Ascending aorta (tissue), 2 donors: Measurements from ENCODE around the gene ASXL2. TPM values are rescaled to one million over a fixed set of nuclear protein-coding genes. Genes with fewer than 3 reads are reported as not detected.

Experiments
- DNase-seq, 2 donors: peaks; one replicate each; pipeline ENCODE4 v3.0.0-alpha.2; 2019; ENCODE audit warnings: low spot score in 2 of 2
- H3K27ac ChIP-seq, 2 donors: fragments of 200-600 bp; sonication (generic); one replicate each; pipeline ENCODE4 v1.5.1; 2016 to 2017; ENCODE audit warnings: mild to moderate bottlenecking in 1 of 2
- H3K27me3 ChIP-seq: fragments of 200-600 bp; sonication (generic); one replicate; pipeline ENCODE4 v1.5.1; 2017
- H3K36me3 ChIP-seq, 2 donors: fragments of 200-600 bp; sonication (generic); one replicate each; pipeline ENCODE4 v1.5.1; 2016
- H3K4me1 ChIP-seq, 2 donors: fragments of 200-600 bp; sonication (generic); one replicate each; pipeline ENCODE4 v1.5.1; 2016 to 2017; ENCODE audit warnings: mild to moderate bottlenecking in 1 of 2
- H3K4me3 ChIP-seq, 2 donors: fragments of 200-600 bp; sonication (generic); one replicate each; pipeline ENCODE4 v1.5.1; 2016 to 2017; ENCODE audit warnings: mild to moderate bottlenecking in 1 of 2
- H3K9me3 ChIP-seq, 2 donors: fragments of 200-600 bp; sonication (generic); one replicate each; pipeline ENCODE4 v1.5.1; 2016
- intact Hi-C: fragments of 100-400 bp; cut with DNase I; formaldehyde crosslinking; loops from one replicate; pipeline ENCODE4 v1.15.1; 2023
- total RNA-seq: library from RNA; depleted of rRNA; stranded (reverse); fragments of >200 nt; gene quantifications from one replicate; pipeline ENCODE4 v1.1.0, GENCODE V29; 2016
- TF ChIP-seq, protein P1 (sequence below), 3 experiments: fragments of 200-600 bp in 2 of 3; fragments of 450-650 bp in 1 of 3; sonication (generic) in 2 of 3; IDR thresholded peaks; one replicate each; pipeline ENCODE4 v1.5.1; 2016 to 2019; ENCODE audit warnings: antibody characterized with exemption in 3 of 3, mild to moderate bottlenecking in 1 of 3, moderate library complexity in 1 of 3

Gene ASXL2
- 8.7 TPM for total RNA-seq

DNA sequence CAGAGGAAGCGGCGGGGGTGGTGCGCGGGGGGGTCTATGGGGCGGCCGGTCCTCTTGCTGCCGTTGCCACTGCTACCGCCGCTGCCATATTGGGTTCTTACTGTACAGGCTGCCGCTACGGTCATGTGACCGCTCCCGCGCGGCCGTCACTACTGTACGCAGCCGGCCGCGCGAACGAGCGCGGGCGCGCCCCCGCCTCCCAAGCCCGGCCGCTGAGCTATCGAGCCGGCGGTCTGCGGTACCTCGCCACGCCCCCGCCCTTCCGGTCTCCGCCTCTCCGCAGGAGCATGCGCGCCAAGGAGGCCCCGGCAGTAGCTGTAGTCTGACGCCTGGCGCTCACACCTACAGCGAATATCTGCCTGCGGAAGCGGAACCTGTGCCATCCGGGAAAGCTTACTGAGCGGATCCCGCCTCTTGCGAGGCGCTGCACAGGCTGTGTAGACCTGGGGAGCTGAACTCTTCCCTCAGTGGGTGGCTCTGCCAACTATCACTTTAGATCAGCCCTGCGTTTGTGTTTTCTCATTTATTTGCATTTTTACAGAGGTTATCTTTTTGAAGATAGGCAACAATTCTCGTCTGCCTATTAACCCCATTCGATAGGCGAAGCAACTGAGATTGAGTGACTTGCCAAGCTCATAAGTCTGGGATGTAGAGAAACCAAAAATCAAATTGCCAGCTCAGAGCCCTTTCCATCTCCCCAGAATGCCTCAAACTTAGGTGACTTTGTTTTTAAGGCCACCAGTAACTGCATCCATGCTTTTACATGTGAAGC, at the start of gene ASXL2:
Gene ASXL2, minus strand, starts transcription at position 127 of the 772 bp plus-strand sequence. CDS start 265 bp downstream, outside the sequence.
- Histone ChIP-seq H3K4me3 (peak within 1 kb of the TSS; percentile 70 to 77), H3K36me3 (no peaks in the 10 kb centered on the region), H3K27ac (peak within 1 kb of the TSS; percentile 81 to 90), H3K9me3 (no peaks in the 10 kb centered on the region), H3K4me1 (peaks cover 0 to 10% of the 10 kb centered on the region in 2 donors), H3K27me3 (no peaks in the 10 kb centered on the region)
- TF ChIP-seq, protein P1, sequence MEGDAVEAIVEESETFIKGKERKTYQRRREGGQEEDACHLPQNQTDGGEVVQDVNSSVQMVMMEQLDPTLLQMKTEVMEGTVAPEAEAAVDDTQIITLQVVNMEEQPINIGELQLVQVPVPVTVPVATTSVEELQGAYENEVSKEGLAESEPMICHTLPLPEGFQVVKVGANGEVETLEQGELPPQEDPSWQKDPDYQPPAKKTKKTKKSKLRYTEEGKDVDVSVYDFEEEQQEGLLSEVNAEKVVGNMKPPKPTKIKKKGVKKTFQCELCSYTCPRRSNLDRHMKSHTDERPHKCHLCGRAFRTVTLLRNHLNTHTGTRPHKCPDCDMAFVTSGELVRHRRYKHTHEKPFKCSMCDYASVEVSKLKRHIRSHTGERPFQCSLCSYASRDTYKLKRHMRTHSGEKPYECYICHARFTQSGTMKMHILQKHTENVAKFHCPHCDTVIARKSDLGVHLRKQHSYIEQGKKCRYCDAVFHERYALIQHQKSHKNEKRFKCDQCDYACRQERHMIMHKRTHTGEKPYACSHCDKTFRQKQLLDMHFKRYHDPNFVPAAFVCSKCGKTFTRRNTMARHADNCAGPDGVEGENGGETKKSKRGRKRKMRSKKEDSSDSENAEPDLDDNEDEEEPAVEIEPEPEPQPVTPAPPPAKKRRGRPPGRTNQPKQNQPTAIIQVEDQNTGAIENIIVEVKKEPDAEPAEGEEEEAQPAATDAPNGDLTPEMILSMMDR (IDR thresholded peaks at IDR 0.05), result no peak
- intact Hi-C loops, result loop anchor here (2.0 to 10.0 kb wide), 7 partner anchors 26 to 906 kb away; partner anchors contain the start of genes DNAJC27, DTNB, HADHA and HADHB
- DNase-seq, result peak; percentile 92 to 98

DNA sequence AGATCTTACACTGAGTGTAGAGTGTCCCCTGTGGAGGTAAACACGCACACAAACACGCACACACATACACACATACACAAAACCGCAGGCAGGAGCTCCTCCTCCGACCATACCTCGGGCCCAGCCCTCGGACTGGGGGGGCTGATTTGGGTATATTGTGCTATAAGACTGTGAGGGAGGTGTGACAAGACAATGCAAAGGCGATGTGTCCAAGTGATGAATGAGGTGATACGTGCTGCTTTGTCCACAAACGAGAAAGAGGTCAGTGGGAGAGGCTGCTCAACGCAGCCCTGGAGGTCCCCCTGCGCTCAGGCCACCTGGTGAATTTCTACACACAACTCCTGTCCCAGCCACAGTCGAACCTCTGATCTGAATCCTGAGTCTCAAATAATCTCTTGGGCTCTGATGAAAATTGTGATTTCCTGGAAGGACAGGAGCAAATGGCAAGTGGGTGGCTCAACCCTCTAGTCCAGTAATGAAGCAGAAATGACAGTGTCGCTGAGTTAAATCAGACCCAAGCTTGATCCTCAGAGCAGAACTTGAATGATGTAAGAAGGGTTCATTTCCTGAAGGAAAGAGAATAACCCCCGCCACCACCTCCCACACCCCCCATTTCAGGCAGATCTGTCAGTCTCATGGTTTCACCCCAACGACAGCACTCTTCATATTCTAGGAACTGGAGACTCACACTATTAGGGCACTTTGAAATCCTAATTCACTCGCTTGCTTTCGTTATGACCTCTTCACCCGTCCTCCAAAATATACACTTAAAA, 48.9 kb upstream of the ASXL2 start:
- TF ChIP-seq, protein P1 (IDR thresholded peaks at IDR 0.05), result no peak
- no peaks in the 10 kb centered on the region for H3K4me1 ChIP-seq

GRCh38 chr2:25922501-25922900, 44.2 kb upstream of the ASXL2 start:
- no peaks in the 10 kb centered on the region for H3K4me1 ChIP-seq
- intact Hi-C loops, result no loop called here
- H3K9me3 ChIP-seq, result no peaks in the 10 kb centered on the region
- H3K27me3 ChIP-seq, result no peaks in the 10 kb centered on the region
- TF ChIP-seq, protein P1 (IDR thresholded peaks at IDR 0.05), result no peak
- H3K4me3 ChIP-seq, result no peak overlapping the region
- H3K36me3 ChIP-seq, result peaks cover 6 to 10% of the 10 kb centered on the region in 2 donors
- DNase-seq, result no peak
- H3K27ac ChIP-seq, result no peak overlapping the region

More for the DNA sequence above, 48.9 kb upstream of the ASXL2 start:
- no peak for DNase-seq
- peaks cover 21 to 28% of the 10 kb centered on the region in 2 donors for H3K36me3 ChIP-seq
- no peak overlapping the region for H3K27ac ChIP-seq
- H3K27me3 ChIP-seq, result no peaks in the 10 kb centered on the region
- no peaks in the 10 kb centered on the region for H3K9me3 ChIP-seq
- intact Hi-C loops, result no loop called here
- H3K4me3 ChIP-seq, result no peak overlapping the region

DNA sequence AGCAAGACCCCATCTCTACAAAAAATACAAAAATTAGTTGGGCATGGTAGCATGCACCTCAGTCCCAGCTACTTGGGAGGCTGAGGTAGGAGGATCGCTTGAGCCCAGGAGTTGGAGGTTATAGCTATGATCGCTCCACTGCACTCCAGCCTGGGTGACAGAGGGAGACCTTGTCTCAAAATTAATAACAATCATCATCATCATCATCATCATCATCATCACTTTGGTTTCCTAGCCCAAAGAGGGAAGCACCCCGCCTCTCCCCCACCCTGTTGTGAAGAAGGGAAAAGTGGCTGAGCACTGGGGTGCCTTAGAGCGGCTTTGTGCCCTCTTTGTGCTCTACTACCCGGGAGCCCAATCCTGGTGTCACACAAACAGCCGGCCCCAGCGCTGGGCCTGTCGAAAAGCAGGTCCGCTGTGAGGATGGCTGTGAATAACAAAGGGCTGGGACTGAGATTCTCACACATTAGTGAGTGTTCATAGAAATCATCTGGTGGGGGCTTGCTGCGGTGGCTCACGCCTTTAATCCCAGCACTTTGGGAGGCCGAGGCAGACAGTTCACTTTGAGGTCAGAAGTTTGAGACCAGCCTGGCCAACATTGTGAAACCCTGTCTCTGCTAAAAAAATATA, 42.6 kb upstream of the ASXL2 start:
- Histone ChIP-seq H3K27me3 (no peaks in the 10 kb centered on the region), H3K4me3 (no peak overlapping the region), H3K9me3 (no peaks in the 10 kb centered on the region), H3K36me3 (no peaks in the 10 kb centered on the region), H3K4me1 (no peaks in the 10 kb centered on the region), H3K27ac (no peak overlapping the region)
- intact Hi-C loops, result no loop called here
- TF ChIP-seq, protein P1 (IDR thresholded peaks at IDR 0.05), result no peak
- no peak for DNase-seq

- DNase-seq, result no peak
- Histone ChIP-seq H3K4me3 (no peak overlapping the region), H3K27me3 (no peaks in the 10 kb centered on the region), H3K36me3 (no peaks in the 10 kb centered on the region), H3K4me1 (no peaks in the 10 kb centered on the region), H3K27ac (no peak overlapping the region), H3K9me3 (no peaks in the 10 kb centered on the region)
- intact Hi-C loops, result no loop called here
- TF ChIP-seq, protein P1 (IDR thresholded peaks at IDR 0.05), result no peak
Measured at GRCh38 chr2:25920336-25920735, 42.0 kb upstream of the ASXL2 start.
